Mucosa of descending colon (tissue), 3 donors: ENCODE results near the gene CDC20B. TPM values are rescaled to one million over a fixed set of nuclear protein-coding genes. Genes with fewer than 3 reads are reported as not detected.

ENCODE experiments used
- ATAC-seq: fragments of 200-7000 bp; cut with Tn5 transposase; one replicate; pipeline ENCODE4 v1.9.1; 2020; ENCODE audit warnings: mild to moderate bottlenecking, moderate library complexity
- DNase-seq, 3 donors: peaks; one replicate each; pipeline ENCODE4 v3.0.0-alpha.2; 2020
- H3K36me3 ChIP-seq: fragments of 200-600 bp; one replicate; pipeline ENCODE4 v1.8.0; 2021; ENCODE audit warnings: low read depth, mild to moderate bottlenecking
- H3K4me1 ChIP-seq: fragments of 200-600 bp; one replicate; pipeline ENCODE4 v1.8.0; 2021; ENCODE audit warnings: low read depth, mild to moderate bottlenecking
- H3K4me3 ChIP-seq: fragments of 200-600 bp; one replicate; pipeline ENCODE4 v1.8.0; 2021; ENCODE audit warnings: mild to moderate bottlenecking
- H3K9me3 ChIP-seq: fragments of 200-600 bp; one replicate; pipeline ENCODE4 v1.8.0; 2021; ENCODE audit warnings: mild to moderate bottlenecking
- intact Hi-C, 2 donors: fragments of 100-400 bp; cut with DNase I in 1 of 2; cut with micrococcal nuclease in 1 of 2; formaldehyde crosslinking; loops; one replicate each; pipeline versions ENCODE4 v1.11.0 to v1.11.1; 2022; cut with DNase I, micrococcal nuclease
- long read RNA-seq, 2 donors: library from polyadenylated mRNA; unstranded; transcript quantifications; one replicate each; pipeline ENCODE4 v2.0.0, GENCODE V29; 2019 to 2021
- total RNA-seq, 3 donors: library from RNA; stranded (reverse); fragmentation: NEBNext Ultra II Directional in 2 of 3; extraction: Animal tissue kit (Norgen Biotek cat#: 25700) in 2 of 3; gene quantifications; one replicate each; pipeline versions ENCODE4 v1.2.1 to v1.2.4, GENCODE V29; 2021 to 2023
- TF ChIP-seq, protein P1 (sequence below): fragments of 200-600 bp; IDR thresholded peaks from one replicate; pipeline ENCODE4 v1.8.0; 2022; ENCODE audit warnings: antibody characterized with exemption, mild to moderate bottlenecking
- donor health status: DM: no; HTN: no; CAD: no; lungs with moderate emphysema.
- donor health status: DM: no; HTN: no; CAD: no.
- donor health status: DM: no; HTN: yes; CAD: no.

Gene CDC20B, protein sequence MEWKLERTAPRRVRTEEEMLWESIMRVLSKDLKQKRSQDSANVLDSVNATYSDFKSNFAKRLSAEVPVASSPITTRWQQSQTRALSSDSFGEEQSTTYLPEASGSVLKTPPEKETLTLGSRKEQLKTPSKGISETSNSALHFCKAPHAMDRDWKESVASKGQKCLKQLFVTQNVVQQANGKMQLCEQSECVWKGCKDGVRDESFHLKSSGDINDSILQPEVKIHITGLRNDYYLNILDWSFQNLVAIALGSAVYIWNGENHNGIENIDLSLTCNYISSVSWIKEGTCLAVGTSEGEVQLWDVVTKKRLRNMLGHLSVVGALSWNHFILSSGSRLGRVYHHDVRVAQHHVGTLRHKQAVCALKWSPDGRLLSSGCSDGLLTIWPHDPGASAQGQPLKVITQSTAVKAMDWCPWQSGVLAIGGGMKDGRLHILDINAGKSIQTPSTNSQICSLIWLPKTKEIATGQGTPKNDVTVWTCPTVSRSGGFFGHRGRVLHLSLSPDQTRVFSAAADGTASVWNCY
- not detected for total RNA-seq
- long read RNA-seq, donor 1: 0 reads
- long read RNA-seq, donor 2, partial matches to known transcripts: 0 of 1 reads
- long read RNA-seq, donor 2, other reads (novel, unspliced or antisense): 1 of 1 reads

DNA sequence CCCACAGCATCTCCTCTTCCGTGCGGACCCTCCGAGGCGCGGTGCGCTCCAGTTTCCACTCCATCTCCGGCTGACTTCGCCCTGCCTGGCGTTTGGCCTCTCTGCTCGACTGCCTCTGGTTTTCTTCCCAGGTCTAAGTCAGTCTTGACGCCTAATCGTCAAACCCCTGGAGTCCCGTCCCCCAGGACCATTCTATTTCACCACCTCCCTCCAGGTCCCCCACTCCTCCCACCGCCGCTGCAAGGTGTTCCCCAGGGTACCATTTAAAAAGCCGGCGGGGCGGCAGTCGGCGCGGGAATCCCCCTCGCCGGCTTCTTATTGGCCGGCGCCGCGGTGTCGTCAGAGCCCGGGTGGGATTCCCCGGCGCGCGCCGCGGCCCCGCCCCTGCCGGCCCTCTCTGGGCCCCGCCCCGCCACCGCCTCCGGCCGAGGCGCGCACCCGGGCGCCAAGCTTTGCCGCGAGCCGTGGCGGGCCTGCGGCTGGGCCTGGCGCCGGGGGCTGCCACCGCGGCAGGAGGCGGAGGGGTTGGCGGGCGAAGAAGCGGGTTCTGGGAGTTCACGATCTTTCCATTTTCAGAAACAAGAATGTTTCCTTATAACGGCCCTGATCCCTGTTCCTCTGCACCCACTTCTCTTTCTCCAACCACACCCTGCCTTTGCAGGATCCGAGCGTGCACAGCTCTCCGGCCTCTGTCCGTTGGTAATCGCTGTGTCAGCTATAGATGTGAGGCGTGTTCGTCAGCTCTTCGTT is at the start of gene CDC20B:
CDC20B (minus strand) TSS at position 241 of the 750 bp plus-strand sequence; CDS start at position 64, 177 bp downstream.
- TF ChIP-seq, protein P1, sequence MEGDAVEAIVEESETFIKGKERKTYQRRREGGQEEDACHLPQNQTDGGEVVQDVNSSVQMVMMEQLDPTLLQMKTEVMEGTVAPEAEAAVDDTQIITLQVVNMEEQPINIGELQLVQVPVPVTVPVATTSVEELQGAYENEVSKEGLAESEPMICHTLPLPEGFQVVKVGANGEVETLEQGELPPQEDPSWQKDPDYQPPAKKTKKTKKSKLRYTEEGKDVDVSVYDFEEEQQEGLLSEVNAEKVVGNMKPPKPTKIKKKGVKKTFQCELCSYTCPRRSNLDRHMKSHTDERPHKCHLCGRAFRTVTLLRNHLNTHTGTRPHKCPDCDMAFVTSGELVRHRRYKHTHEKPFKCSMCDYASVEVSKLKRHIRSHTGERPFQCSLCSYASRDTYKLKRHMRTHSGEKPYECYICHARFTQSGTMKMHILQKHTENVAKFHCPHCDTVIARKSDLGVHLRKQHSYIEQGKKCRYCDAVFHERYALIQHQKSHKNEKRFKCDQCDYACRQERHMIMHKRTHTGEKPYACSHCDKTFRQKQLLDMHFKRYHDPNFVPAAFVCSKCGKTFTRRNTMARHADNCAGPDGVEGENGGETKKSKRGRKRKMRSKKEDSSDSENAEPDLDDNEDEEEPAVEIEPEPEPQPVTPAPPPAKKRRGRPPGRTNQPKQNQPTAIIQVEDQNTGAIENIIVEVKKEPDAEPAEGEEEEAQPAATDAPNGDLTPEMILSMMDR: no peak
- Histone ChIP-seq H3K36me3 (no peaks in the 10 kb centered on the region), H3K9me3 (no peaks in the 10 kb centered on the region), H3K4me3 (no peak within 1 kb of the TSS), H3K4me1 (peaks cover 27% of the 10 kb centered on the region)
- DNase-seq (peak; percentile 77 to 81 (median 80)), ATAC-seq (peak; percentile 88)
- intact Hi-C loops: loop anchor here (5.0 to 10.0 kb wide), 2 partner anchors 52 to 54 kb away; partner anchors contain the start of gene MCIDAS (in 2 of the 2)

DNA sequence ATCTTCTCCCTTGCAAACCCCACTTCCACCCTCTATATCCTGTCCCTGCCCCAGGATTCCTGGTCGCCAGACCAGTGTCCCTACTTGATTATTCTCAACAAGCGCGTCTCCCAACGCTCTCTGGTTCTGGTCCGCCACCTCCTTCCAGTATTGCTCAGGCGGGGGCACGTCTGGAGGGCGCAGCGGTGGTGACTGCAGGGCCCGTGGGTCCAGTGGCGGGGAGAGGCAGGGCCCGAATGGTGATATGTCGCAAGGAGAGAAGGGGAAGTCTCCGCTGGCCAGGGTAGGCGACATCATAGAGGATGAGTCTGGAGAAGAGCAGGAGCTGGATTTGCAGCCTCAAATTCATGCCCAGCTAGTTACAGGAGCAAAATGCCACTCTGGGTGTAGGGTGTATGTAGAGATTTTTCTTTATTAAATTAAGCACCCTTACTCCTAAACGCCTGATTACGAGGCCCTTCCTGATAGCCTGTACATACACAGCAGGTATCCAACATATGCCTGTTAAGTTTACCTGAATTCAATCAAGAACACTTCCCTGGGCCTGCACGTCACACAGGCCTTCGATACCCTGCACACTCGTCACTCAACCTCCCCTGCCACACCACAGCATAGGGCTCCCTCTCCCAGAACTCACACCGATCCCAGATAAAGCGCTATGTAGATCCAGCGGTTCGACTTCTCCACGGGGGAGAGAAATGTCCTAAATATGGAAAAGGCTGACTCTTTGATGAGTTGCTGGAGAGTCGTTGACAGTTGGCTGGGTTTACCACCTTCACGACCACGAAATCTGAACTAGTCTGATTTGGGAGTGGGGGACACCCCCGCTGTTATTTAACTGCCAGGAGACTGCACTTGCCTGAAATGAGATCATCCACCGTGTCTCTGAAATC is 49.4 kb upstream of the CDC20B start:
- intact Hi-C loops: loop anchor here in 1 of 2 donors (10.0 kb wide), 1 partner anchor 48 kb away; the partner anchor contains the start of gene CDC20B
- H3K4me1 ChIP-seq: peaks cover 25% of the 10 kb centered on the region
- TF ChIP-seq, protein P1: no peak
- ATAC-seq (no peak), DNase-seq (no peak)
- H3K4me3 ChIP-seq: no peak overlapping the region
- H3K9me3 ChIP-seq: no peaks in the 10 kb centered on the region
- no peaks in the 10 kb centered on the region for H3K36me3 ChIP-seq

DNA sequence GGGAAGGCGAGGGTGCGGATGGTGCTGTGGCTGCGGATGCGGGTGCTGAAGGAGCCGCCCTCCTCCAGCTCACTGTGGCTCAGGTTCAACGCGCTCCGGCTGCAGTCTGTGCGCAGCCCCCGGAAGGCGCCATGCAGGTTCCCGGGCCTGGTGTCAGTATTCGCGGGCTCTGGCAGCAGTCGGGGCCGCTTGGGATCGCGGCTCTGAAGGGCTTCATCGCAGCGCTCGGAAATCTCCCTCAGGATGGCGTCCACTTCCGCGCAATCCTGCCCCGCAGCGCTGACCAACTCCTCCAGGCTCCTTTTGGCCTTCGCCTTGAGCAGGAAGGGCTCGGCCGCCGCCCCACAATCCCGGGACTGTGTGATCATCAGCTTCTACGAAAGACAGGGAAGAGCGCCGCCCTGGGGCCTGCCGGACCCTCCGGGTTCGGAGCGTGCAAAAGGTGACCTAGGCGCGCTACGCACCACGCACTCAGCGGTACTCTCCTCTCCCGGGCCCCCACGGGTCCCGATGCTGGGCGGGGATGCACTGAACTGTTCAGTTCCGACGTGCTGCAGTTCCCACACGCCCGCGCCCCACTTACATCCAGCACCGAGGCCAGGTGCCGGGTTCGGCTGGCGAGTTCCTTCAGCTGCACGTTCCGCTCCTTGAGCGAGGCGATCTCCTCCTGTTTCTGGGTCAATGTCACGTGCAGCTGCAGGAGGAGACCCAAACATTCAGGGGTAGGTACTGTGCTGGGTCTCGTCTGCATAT is 47.6 kb upstream of the CDC20B start:
- Histone ChIP-seq H3K4me1 (peaks cover 13% of the 10 kb centered on the region), H3K4me3 (no peak overlapping the region), H3K36me3 (no peaks in the 10 kb centered on the region), H3K9me3 (no peaks in the 10 kb centered on the region)
- ATAC-seq: peak; percentile 85
- TF ChIP-seq, protein P1: no peak
- intact Hi-C loops: loop anchor here in 1 of 2 donors (10.0 kb wide), 1 partner anchor 46 kb away; the partner anchor contains the start of gene CDC20B
- DNase-seq: peak; percentile 54 to 72 (median 68)

DNA sequence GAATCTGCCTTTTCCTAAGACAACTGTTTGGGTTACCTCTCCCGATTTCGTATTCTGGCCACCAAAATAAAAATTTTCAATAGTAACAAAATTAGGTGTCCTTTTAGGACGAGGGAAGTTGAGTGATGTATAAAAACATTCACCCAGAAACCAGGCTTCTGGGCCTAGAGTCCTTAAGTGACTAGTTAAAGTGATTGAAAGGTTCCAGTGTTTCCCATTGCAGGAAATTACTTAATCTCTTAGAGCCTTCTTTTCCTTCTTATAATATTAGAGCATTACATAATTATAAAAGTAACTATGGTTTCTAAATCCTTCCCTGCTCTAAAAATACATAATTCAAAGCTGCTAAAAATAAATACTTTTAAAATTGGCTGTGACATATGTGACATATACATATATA is 46.8 kb upstream of the CDC20B start:
- H3K4me1 ChIP-seq: peaks cover 13% of the 10 kb centered on the region
- no peak overlapping the region for H3K4me3 ChIP-seq
- DNase-seq (no peak), ATAC-seq (no peak)
- H3K9me3 ChIP-seq: no peaks in the 10 kb centered on the region
- TF ChIP-seq, protein P1: no peak
- intact Hi-C loops: loop anchor here in 1 of 2 donors (10.0 kb wide), 1 partner anchor 45 kb away; the partner anchor contains the start of gene CDC20B
- no peaks in the 10 kb centered on the region for H3K36me3 ChIP-seq
